Loucy (cell line): ENCODE results near the gene TRIP6.

Experiments used
- H2AFZ ChIP-seq: fragments of 200-600 bp; sonication (generic); 2 replicates; pipeline ENCODE4 v1.6.0; 2016; ENCODE audit warnings: antibody characterized with exemption, mild to moderate bottlenecking, low read length, moderate library complexity
- H3F3A ChIP-seq: fragments of 200-600 bp; 2 replicates; pipeline ENCODE4 v1.6.0; 2016; ENCODE audit warnings: antibody characterized with exemption, low read depth, mild to moderate bottlenecking
- H3K27me3 ChIP-seq: fragments of 200-600 bp; sonication (generic); 2 replicates; pipeline ENCODE4 v1.6.1; 2014; ENCODE audit warnings: low read length, mild to moderate bottlenecking; ENCODE audit not compliant: insufficient read depth, poor library complexity, severe bottlenecking
- H3K36me3 ChIP-seq: fragments of 200-600 bp; sonication (generic); 2 replicates; pipeline ENCODE4 v1.6.1; 2016; ENCODE audit warnings: low read length; ENCODE audit not compliant: insufficient read depth
- H3K4me1 ChIP-seq: fragments of 200-600 bp; sonication (generic); 2 replicates; pipeline ENCODE4 v1.5.1; 2014; ENCODE audit warnings: low read length, mild to moderate bottlenecking; ENCODE audit not compliant: insufficient read depth, poor library complexity, severe bottlenecking
- H3K4me2 ChIP-seq: fragments of 200-600 bp; sonication (generic); 2 replicates; pipeline ENCODE4 v1.6.0; 2014; ENCODE audit warnings: antibody characterized with exemption, low read length, low read depth, mild to moderate bottlenecking; ENCODE audit not compliant: poor library complexity, severe bottlenecking
- H3K4me3 ChIP-seq: fragments of 200-600 bp; sonication (generic); 2 replicates; pipeline ENCODE4 v1.5.1; 2014; ENCODE audit warnings: low read length, mild to moderate bottlenecking, mixed read lengths; ENCODE audit not compliant: poor library complexity, severe bottlenecking
- H3K79me2 ChIP-seq: fragments of 200-600 bp; sonication (generic); 2 replicates; pipeline ENCODE4 v1.6.1; 2014; ENCODE audit warnings: low read length; ENCODE audit not compliant: insufficient read depth
- H3K9ac ChIP-seq: fragments of 200-600 bp; sonication (generic); 2 replicates; pipeline ENCODE4 v1.6.0; 2014; ENCODE audit warnings: mild to moderate bottlenecking, low read depth, low read length, moderate library complexity; ENCODE audit not compliant: poor library complexity, severe bottlenecking
- H3K9me2 ChIP-seq: fragments of 200-600 bp; sonication (generic); replicated peaks from 2 replicates; pipeline ENCODE4 v1.6.1; 2016; ENCODE audit warnings: low read depth, low read length, mixed read lengths
- H3K9me3 ChIP-seq: fragments of 200-600 bp; sonication (generic); 2 replicates; pipeline ENCODE4 v1.6.1; 2014; ENCODE audit warnings: mild to moderate bottlenecking, antibody characterized with exemption, low read length, low read depth; ENCODE audit not compliant: insufficient read depth
- H4K20me1 ChIP-seq: fragments of 200-600 bp; sonication (generic); 2 replicates; pipeline ENCODE4 v1.6.0; 2014; ENCODE audit warnings: antibody characterized with exemption, low read length, mild to moderate bottlenecking; ENCODE audit not compliant: insufficient read depth, poor library complexity, severe bottlenecking
- EZH2phosphoT487 ChIP-seq: fragments of 200-600 bp; IDR thresholded peaks from 2 replicates; pipeline ENCODE4 v1.6.1; 2018; ENCODE audit warnings: antibody characterized with exemption, mild to moderate bottlenecking, moderate library complexity, borderline replicate concordance
- TF ChIP-seq, protein P1 (sequence below): fragments of 200-600 bp; sonication (generic); conservative IDR thresholded peaks from 2 replicates; pipeline ENCODE4 v1.5.1; 2014; ENCODE audit warnings: mild to moderate bottlenecking, antibody characterized with exemption, low read length

Gene TRIP6

DNA sequence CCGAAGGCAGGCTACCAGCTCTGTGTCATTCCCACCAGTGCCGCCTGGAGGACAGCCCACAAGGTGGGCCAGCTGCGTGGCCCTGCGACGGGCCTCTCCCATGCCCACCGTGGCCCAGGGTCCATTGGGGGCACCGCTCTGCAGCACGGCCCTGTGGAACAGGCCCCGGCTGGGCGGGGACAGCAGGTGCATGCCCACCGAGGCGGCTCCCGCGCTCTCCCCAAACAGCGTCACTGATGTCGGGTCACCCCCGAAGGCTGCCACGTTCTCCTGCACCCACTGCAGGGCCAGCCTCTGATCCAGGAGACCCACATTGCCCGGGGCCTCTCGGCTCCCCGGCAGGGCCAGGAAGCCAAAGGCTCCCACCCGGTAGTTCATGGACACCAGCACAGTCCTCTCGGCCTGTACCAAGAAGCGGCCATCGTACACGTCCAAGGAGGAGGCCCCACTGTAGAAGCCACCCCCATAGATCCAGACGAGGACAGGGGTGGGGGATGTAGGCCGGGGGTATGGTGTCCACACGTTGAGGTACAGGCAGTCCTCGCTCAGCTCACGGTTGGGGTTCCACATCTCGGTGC is 26.2 kb downstream of the TRIP6 start:
- H3F3A ChIP-seq: no peaks in the 10 kb centered on the region
- TF ChIP-seq EZH2phosphoT487: no peak
- TF ChIP-seq, protein P1, sequence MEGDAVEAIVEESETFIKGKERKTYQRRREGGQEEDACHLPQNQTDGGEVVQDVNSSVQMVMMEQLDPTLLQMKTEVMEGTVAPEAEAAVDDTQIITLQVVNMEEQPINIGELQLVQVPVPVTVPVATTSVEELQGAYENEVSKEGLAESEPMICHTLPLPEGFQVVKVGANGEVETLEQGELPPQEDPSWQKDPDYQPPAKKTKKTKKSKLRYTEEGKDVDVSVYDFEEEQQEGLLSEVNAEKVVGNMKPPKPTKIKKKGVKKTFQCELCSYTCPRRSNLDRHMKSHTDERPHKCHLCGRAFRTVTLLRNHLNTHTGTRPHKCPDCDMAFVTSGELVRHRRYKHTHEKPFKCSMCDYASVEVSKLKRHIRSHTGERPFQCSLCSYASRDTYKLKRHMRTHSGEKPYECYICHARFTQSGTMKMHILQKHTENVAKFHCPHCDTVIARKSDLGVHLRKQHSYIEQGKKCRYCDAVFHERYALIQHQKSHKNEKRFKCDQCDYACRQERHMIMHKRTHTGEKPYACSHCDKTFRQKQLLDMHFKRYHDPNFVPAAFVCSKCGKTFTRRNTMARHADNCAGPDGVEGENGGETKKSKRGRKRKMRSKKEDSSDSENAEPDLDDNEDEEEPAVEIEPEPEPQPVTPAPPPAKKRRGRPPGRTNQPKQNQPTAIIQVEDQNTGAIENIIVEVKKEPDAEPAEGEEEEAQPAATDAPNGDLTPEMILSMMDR: no peak
- H3K27me3 ChIP-seq: no peaks in the 10 kb centered on the region
- H3K9ac ChIP-seq: no peak overlapping the region
- no peaks in the 10 kb centered on the region for H3K9me3 ChIP-seq
- no peak overlapping the region for H2AFZ ChIP-seq
- H3K4me3 ChIP-seq: no peak overlapping the region
- no peaks in the 10 kb centered on the region for H3K9me2 ChIP-seq
- H3K4me2 ChIP-seq: no peak overlapping the region
- no peaks in the 10 kb centered on the region for H4K20me1 ChIP-seq
- peaks cover 1% of the 10 kb centered on the region; the same call in 1 of the 2 replicates for H3K79me2 ChIP-seq
- peaks cover 6% of the 10 kb centered on the region; the same call in 1 of the 2 replicates for H3K36me3 ChIP-seq
- H3K4me1 ChIP-seq: peaks cover 14% of the 10 kb centered on the region

GRCh38 chr7:100893910-100894721 is 26.9 kb downstream of the TRIP6 start:
- no peaks in the 10 kb centered on the region for H4K20me1 ChIP-seq
- no peak overlapping the region for H2AFZ ChIP-seq
- H3K9me3 ChIP-seq: no peaks in the 10 kb centered on the region
- peaks cover 9% of the 10 kb centered on the region for H3K4me1 ChIP-seq
- H3K9me2 ChIP-seq: no peaks in the 10 kb centered on the region
- H3F3A ChIP-seq: no peaks in the 10 kb centered on the region
- no peak overlapping the region for H3K4me3 ChIP-seq
- no peaks in the 10 kb centered on the region; the same call in 1 of the 2 replicates for H3K79me2 ChIP-seq
- no peak overlapping the region for H3K4me2 ChIP-seq
- no peaks in the 10 kb centered on the region for H3K27me3 ChIP-seq
- no peak for TF ChIP-seq EZH2phosphoT487
- TF ChIP-seq, protein P1: no peak
- H3K36me3 ChIP-seq: no peaks in the 10 kb centered on the region; the same call in 1 of the 2 replicates
- H3K9ac ChIP-seq: no peak overlapping the region

DNA sequence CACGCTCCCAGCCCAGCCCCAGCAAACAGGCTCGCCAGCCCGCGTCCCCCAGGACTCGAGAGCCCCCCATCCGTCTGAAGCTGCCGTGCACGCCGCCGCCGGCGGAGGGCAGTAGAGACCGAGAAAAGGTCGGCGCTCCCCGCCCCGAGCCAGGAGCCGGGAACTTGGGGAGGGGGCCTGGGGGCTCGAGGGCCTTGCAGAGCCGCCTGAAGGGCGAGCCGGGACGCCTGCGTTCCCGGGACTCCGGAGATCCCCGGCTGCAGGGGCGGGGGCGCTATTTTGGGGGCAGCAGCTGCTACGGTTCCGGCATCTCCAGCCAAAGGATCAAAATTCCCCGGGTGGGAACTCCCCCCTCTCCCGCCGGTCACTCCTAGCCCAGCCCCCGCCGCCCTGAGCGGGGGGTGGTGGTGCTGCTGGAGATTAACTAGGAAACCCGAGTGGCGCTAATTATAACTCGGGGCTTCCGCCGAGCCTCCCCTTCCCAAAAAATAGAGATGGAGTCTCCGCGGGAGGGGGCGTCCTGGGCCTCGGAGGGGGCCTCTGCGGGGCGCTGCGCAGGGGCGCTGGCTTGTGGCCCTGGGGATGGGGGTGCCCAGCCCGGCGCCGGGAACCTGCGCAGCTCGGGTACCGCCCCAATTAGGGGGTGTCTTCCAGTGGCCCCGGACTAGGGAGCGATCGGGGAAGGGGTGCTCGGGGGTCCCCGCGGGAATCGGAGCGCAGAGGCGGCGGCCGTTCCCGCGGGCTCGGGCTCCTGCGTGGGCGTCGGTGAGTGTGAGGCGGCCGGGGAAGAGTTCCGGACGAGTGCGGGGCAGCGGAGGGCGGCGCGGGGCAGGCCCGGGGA is 27.9 kb downstream of the TRIP6 start:
- Histone ChIP-seq H3K4me3 (no peak overlapping the region), H4K20me1 (no peaks in the 10 kb centered on the region), H3K9ac (no peak overlapping the region), H3K4me2 (no peak overlapping the region), H3K36me3 (no peaks in the 10 kb centered on the region), H3K9me3 (no peaks in the 10 kb centered on the region), H3F3A (no peaks in the 10 kb centered on the region), H3K79me2 (no peaks in the 10 kb centered on the region), H3K9me2 (no peaks in the 10 kb centered on the region), H2AFZ (no peak overlapping the region), H3K4me1 (peaks cover 4% of the 10 kb centered on the region), H3K27me3 (no peaks in the 10 kb centered on the region)
- no peak for TF ChIP-seq EZH2phosphoT487
- TF ChIP-seq, protein P1: peak; percentile 75
